Activated CD4-positive, alpha-beta T cell treated with anti-CD3 and anti-CD28 coated beads, Interleukin-2, amount 10 ng/mL, durations not matched to agents 24 days and 14 days (primary cell): ENCODE measurements around the gene ADCY2. TPM values are rescaled to one million over a fixed set of nuclear protein-coding genes. Genes with fewer than 3 reads are reported as not detected.

ENCODE experiments used
- DNase-seq: peaks from one replicate; pipeline ENCODE4 v3.0.0; 2022
- H3K27ac Mint-ChIP-seq: one replicate; pipeline ENCODE4 v1.8.0; 2022; ENCODE audit warnings: mild to moderate bottlenecking, mixed read lengths
- H3K27me3 Mint-ChIP-seq: one replicate; pipeline ENCODE4 v1.8.0; 2022; ENCODE audit warnings: mixed read lengths
- H3K36me3 Mint-ChIP-seq: one replicate; pipeline ENCODE4 v1.8.0; 2022; ENCODE audit warnings: low read depth, mild to moderate bottlenecking, mixed read lengths
- H3K4me1 Mint-ChIP-seq: one replicate; pipeline ENCODE4 v1.8.0; 2021; ENCODE audit warnings: mixed read lengths
- H3K4me3 Mint-ChIP-seq: one replicate; pipeline ENCODE4 v1.8.0; 2022; ENCODE audit warnings: mild to moderate bottlenecking, moderate library complexity, mixed read lengths
- H3K9me3 Mint-ChIP-seq: one replicate; pipeline ENCODE4 v1.8.0; 2021; ENCODE audit warnings: mixed read lengths
- intact Hi-C: fragments of 100-400 bp; cut with micrococcal nuclease; formaldehyde crosslinking; loops from one replicate; pipeline ENCODE4 v1.15.1; 2023
- total RNA-seq: library from RNA; stranded (reverse); gene quantifications from 2 replicates; pipeline ENCODE4 v1.2.3, GENCODE V29; 2022

ADCY2 gene
- total RNA-seq, 1 donor from 2014 or later: not detected

- Mint-ChIP-seq H3K9me3 (no peaks in the 10 kb centered on the region), H3K27ac (no peak overlapping the region), H3K27me3 (peaks cover 42% of the 10 kb centered on the region), H3K36me3 (peaks cover 4% of the 10 kb centered on the region), H3K4me1 (peaks cover 19% of the 10 kb centered on the region), H3K4me3 (peak overlapping the region; percentile 75)
- intact Hi-C loops: loop anchor here (10.0 kb wide), 2 partner anchors 1025 to 1085 kb away; no protein-coding TSS in a partner anchor
- DNase-seq: peak; percentile 62
Observed at GRCh38 chr5:7849681-7850394, 453.9 kb downstream of the ADCY2 start.

GRCh38 chr5:7850395-7851239 is 454.7 kb downstream of the ADCY2 start, which contains the start of gene CFAP90:
Gene CFAP90 (minus strand): TSS chr5:7851133. CDS start chr5:7851021, 112 bp downstream.
- H3K9me3 Mint-ChIP-seq: no peaks in the 10 kb centered on the region
- peak within 1 kb of the TSS; percentile 76 for H3K4me3 Mint-ChIP-seq
- DNase-seq: peak; percentile 61
- peaks cover 19% of the 10 kb centered on the region for H3K4me1 Mint-ChIP-seq
- no peak within 1 kb of the TSS for H3K27ac Mint-ChIP-seq
- intact Hi-C loops: loop anchor here (10.0 kb wide), 2 partner anchors 1026 to 1086 kb away; no protein-coding TSS in a partner anchor
- peaks cover 4% of the 10 kb centered on the region for H3K36me3 Mint-ChIP-seq
- peaks cover 42% of the 10 kb centered on the region for H3K27me3 Mint-ChIP-seq

GRCh38 chr5:7851240-7851592 is 455.3 kb downstream of the ADCY2 start:
- H3K36me3 Mint-ChIP-seq: peaks cover 4% of the 10 kb centered on the region
- peaks cover 43% of the 10 kb centered on the region for H3K27me3 Mint-ChIP-seq
- no peaks in the 10 kb centered on the region for H3K9me3 Mint-ChIP-seq
- H3K27ac Mint-ChIP-seq: no peak overlapping the region
- intact Hi-C loops: loop anchor here (10.0 kb wide), 2 partner anchors 1026 to 1086 kb away; no protein-coding TSS in a partner anchor
- peak overlapping the region; percentile 76 for H3K4me3 Mint-ChIP-seq
- no peak for DNase-seq
- H3K4me1 Mint-ChIP-seq: peaks cover 19% of the 10 kb centered on the region

GRCh38 chr5:7851617-7852289 is 455.8 kb downstream of the ADCY2 start:
- H3K27ac Mint-ChIP-seq: no peak overlapping the region
- H3K36me3 Mint-ChIP-seq: peaks cover 4% of the 10 kb centered on the region
- DNase-seq: no peak
- peak overlapping the region; percentile 76 for H3K4me3 Mint-ChIP-seq
- peaks cover 39% of the 10 kb centered on the region for H3K27me3 Mint-ChIP-seq
- intact Hi-C loops: loop anchor here (10.0 kb wide), 2 partner anchors 1027 to 1087 kb away; no protein-coding TSS in a partner anchor
- peaks cover 20% of the 10 kb centered on the region for H3K4me1 Mint-ChIP-seq
- H3K9me3 Mint-ChIP-seq: no peaks in the 10 kb centered on the region

- Mint-ChIP-seq H3K27ac (no peak overlapping the region), H3K36me3 (peaks cover 5% of the 10 kb centered on the region), H3K27me3 (peaks cover 37% of the 10 kb centered on the region), H3K4me3 (no peak overlapping the region), H3K4me1 (peaks cover 26% of the 10 kb centered on the region), H3K9me3 (no peaks in the 10 kb centered on the region)
- DNase-seq: no peak
- intact Hi-C loops: loop anchor here (10.0 kb wide), 2 partner anchors 1028 to 1088 kb away; no protein-coding TSS in a partner anchor
Observed at GRCh38 chr5:7852542-7852941, 456.6 kb downstream of the ADCY2 start.

- H3K9me3 Mint-ChIP-seq: no peaks in the 10 kb centered on the region
- no peak overlapping the region for H3K4me3 Mint-ChIP-seq
- intact Hi-C loops: loop anchor here (10.0 kb wide), 2 partner anchors 1028 to 1088 kb away; no protein-coding TSS in a partner anchor
Observed at GRCh38 chr5:7852988-7853387, 457.1 kb downstream of the ADCY2 start.

GRCh38 chr5:7855611-7856010 is 459.7 kb downstream of the ADCY2 start:
- no peak overlapping the region for H3K4me3 Mint-ChIP-seq
- H3K4me1 Mint-ChIP-seq: peaks cover 36% of the 10 kb centered on the region
- H3K9me3 Mint-ChIP-seq: no peaks in the 10 kb centered on the region
- H3K36me3 Mint-ChIP-seq: peaks cover 22% of the 10 kb centered on the region
- peaks cover 18% of the 10 kb centered on the region for H3K27me3 Mint-ChIP-seq
- intact Hi-C loops: loop anchor here (10.0 kb wide), 2 partner anchors 1031 to 1091 kb away; no protein-coding TSS in a partner anchor
- no peak for DNase-seq
- no peak overlapping the region for H3K27ac Mint-ChIP-seq

More at GRCh38 chr5:7852988-7853387, 457.1 kb downstream of the ADCY2 start:
- Mint-ChIP-seq H3K4me1 (peaks cover 30% of the 10 kb centered on the region), H3K27me3 (peaks cover 35% of the 10 kb centered on the region), H3K27ac (no peak overlapping the region), H3K36me3 (peaks cover 9% of the 10 kb centered on the region)
- no peak for DNase-seq

- peaks cover 30% of the 10 kb centered on the region for H3K4me1 Mint-ChIP-seq
- H3K27ac Mint-ChIP-seq: peak overlapping the region; percentile 50
- no peak overlapping the region for H3K4me3 Mint-ChIP-seq
- peak; percentile 83 for DNase-seq
- H3K36me3 Mint-ChIP-seq: peaks cover 25% of the 10 kb centered on the region
- intact Hi-C loops: loop anchor here (10.0 kb wide), 2 partner anchors 1032 to 1092 kb away; no protein-coding TSS in a partner anchor
- no peaks in the 10 kb centered on the region for H3K9me3 Mint-ChIP-seq
- H3K27me3 Mint-ChIP-seq: peaks cover 10% of the 10 kb centered on the region
Observed at GRCh38 chr5:7856855-7857254, 460.9 kb downstream of the ADCY2 start.

- H3K27ac Mint-ChIP-seq: peak overlapping the region; percentile 80
- intact Hi-C loops: loop anchor here (10.0 kb wide), 2 partner anchors 1033 to 1093 kb away; no protein-coding TSS in a partner anchor
- peaks cover 25% of the 10 kb centered on the region for H3K4me1 Mint-ChIP-seq
- H3K4me3 Mint-ChIP-seq: no peak overlapping the region
- H3K27me3 Mint-ChIP-seq: peaks cover 9% of the 10 kb centered on the region
- no peak for DNase-seq
- no peaks in the 10 kb centered on the region for H3K9me3 Mint-ChIP-seq
- peaks cover 26% of the 10 kb centered on the region for H3K36me3 Mint-ChIP-seq
Observed at GRCh38 chr5:7857361-7857760, 461.4 kb downstream of the ADCY2 start.

- peak overlapping the region; percentile 52 for H3K4me3 Mint-ChIP-seq
- intact Hi-C loops: loop anchor here (1.0 to 10.0 kb wide), 4 partner anchors 10 to 1093 kb away; no protein-coding TSS in a partner anchor
- peaks cover 22% of the 10 kb centered on the region for H3K4me1 Mint-ChIP-seq
- H3K27me3 Mint-ChIP-seq: peaks cover 9% of the 10 kb centered on the region
- DNase-seq: no peak
- peaks cover 32% of the 10 kb centered on the region for H3K36me3 Mint-ChIP-seq
- no peaks in the 10 kb centered on the region for H3K9me3 Mint-ChIP-seq
- H3K27ac Mint-ChIP-seq: peak overlapping the region; percentile 80
Observed at GRCh38 chr5:7857926-7858632, 462.1 kb downstream of the ADCY2 start.

GRCh38 chr5:7866196-7866595 is 470.3 kb downstream of the ADCY2 start:
- H3K4me1 Mint-ChIP-seq: peaks cover 39% of the 10 kb centered on the region
- intact Hi-C loops: loop anchor here (5.0 kb wide), 1 partner anchor 1154 kb away; the partner anchor contains the start of gene TENT4A
- no peak overlapping the region for H3K4me3 Mint-ChIP-seq
- DNase-seq: no peak
- H3K27me3 Mint-ChIP-seq: no peaks in the 10 kb centered on the region
- H3K27ac Mint-ChIP-seq: no peak overlapping the region
- H3K36me3 Mint-ChIP-seq: peaks cover 42% of the 10 kb centered on the region
- no peaks in the 10 kb centered on the region for H3K9me3 Mint-ChIP-seq

GRCh38 chr5:7867260-7867659 is 471.3 kb downstream of the ADCY2 start:
- intact Hi-C loops: loop anchor here (5.0 kb wide), 1 partner anchor 1155 kb away; the partner anchor contains the start of gene TENT4A
- H3K27me3 Mint-ChIP-seq: no peaks in the 10 kb centered on the region
- DNase-seq: no peak
- no peak overlapping the region for H3K27ac Mint-ChIP-seq
- H3K4me3 Mint-ChIP-seq: peak overlapping the region; percentile 5
- no peaks in the 10 kb centered on the region for H3K9me3 Mint-ChIP-seq
- peaks cover 45% of the 10 kb centered on the region for H3K36me3 Mint-ChIP-seq
- H3K4me1 Mint-ChIP-seq: peaks cover 49% of the 10 kb centered on the region
